Thyroid gland (tissue), 4 donors: Measurements from ENCODE around the gene TMEM259.

Experiments
- POLR2A ChIP-seq, 2 donors: fragments of 450-650 bp; IDR thresholded peaks; one replicate each; pipeline ENCODE4 v1.6.1; 2017; ENCODE audit warnings: antibody characterized with exemption in 2 of 2, mild to moderate bottlenecking in 2 of 2, moderate library complexity in 1 of 2
- TF ChIP-seq, protein P1 (sequence below), 6 experiments: fragments of 200-600 bp in 3 of 6; fragments of 450-650 bp in 3 of 6; sonication (generic) in 3 of 6; IDR thresholded peaks; one replicate each; pipeline ENCODE4 v1.5.1; 2016 to 2019; ENCODE audit warnings: antibody characterized with exemption in 6 of 6, mild to moderate bottlenecking in 2 of 6, inconsistent platforms in 1 of 6, moderate library complexity in 1 of 6

DNA sequence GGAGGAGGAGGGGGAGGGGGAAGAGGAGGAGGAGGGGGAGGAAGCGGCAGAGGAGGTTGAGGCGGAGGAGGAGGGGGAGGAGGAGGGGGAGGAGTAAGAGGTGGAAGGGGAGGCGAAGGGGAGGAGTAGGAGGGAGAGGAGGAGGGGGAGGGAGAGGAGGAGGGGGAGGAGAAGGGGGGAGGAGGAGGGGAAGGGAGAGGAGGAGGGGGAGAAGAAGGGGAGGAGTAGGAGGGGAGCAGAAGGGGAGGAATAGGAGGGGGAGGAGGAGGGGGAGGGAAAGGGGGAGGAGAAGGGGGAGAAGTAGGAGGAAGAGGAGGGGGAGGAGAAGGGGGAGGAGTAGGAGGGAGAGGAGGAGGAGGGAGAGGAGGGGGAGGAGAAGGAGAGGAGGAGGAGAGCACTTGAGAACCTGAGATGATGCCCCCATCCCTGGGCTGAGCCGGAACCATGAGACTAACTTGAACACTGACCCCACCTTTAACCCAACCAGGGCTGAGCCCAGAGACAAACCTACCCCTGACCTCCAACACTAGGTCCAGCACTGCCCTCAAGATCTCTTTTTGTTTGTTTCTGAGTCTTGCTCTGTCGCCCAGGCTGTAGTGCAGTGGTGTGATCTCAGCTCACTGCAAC lies 31.5 kb upstream of the TMEM259 start:
- TF ChIP-seq, protein P1, sequence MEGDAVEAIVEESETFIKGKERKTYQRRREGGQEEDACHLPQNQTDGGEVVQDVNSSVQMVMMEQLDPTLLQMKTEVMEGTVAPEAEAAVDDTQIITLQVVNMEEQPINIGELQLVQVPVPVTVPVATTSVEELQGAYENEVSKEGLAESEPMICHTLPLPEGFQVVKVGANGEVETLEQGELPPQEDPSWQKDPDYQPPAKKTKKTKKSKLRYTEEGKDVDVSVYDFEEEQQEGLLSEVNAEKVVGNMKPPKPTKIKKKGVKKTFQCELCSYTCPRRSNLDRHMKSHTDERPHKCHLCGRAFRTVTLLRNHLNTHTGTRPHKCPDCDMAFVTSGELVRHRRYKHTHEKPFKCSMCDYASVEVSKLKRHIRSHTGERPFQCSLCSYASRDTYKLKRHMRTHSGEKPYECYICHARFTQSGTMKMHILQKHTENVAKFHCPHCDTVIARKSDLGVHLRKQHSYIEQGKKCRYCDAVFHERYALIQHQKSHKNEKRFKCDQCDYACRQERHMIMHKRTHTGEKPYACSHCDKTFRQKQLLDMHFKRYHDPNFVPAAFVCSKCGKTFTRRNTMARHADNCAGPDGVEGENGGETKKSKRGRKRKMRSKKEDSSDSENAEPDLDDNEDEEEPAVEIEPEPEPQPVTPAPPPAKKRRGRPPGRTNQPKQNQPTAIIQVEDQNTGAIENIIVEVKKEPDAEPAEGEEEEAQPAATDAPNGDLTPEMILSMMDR (IDR thresholded peaks at IDR 0.05): no peak
- TF ChIP-seq POLR2A (IDR thresholded peaks at IDR 0.05): no peak
